Stimulated activated CD8-positive, alpha-beta memory T cell treated with anti-CD3 and anti-CD28 coated beads, Interleukin-15, amount 100 ng/mL, for 1 hour (primary cell): ENCODE measurements around the gene AHSA1.
"Not testable (repeated sequence)": the region's sequence is repeated elsewhere in the genome, so short reads cannot be mapped to it uniquely, and the experiment has no call there.

Experiments
- DNase-seq: peaks from one replicate; pipeline ENCODE4 v3.0.0-alpha.2; 2020; ENCODE audit warnings: low read depth

Gene AHSA1

GRCh38 chr14:77457522-77458248 lies at the start of gene AHSA1, which contains the start of gene VIPAS39:
TSS of gene AHSA1 (plus strand) at chr14:77458093. CDS start at chr14:77458190, 97 bp downstream.
TSS of gene VIPAS39 (minus strand) at chr14:77457601. CDS start at chr14:77454102, 3,499 bp downstream.
- peak; percentile 86 for DNase-seq

DNA sequence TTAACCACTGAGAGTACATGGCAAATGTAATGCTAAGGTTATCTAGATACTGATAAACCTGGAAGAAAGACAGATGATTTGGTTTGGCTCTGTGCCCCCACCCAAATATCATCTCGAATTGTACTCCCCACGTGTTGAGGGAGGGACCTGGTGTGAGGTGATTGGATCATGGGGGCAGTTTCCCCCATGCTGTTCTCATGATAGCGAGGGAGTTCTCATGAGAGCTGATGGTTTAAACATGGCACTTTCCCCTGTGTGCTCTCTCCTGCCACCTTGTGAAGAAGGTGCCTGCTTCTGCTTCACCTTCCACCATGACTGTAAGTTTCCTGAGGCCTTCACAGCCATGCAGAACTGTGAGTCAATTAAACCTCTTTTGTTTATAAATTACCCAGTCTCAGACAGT lies 48.8 kb upstream of the AHSA1 start:
- no peak for DNase-seq

DNA sequence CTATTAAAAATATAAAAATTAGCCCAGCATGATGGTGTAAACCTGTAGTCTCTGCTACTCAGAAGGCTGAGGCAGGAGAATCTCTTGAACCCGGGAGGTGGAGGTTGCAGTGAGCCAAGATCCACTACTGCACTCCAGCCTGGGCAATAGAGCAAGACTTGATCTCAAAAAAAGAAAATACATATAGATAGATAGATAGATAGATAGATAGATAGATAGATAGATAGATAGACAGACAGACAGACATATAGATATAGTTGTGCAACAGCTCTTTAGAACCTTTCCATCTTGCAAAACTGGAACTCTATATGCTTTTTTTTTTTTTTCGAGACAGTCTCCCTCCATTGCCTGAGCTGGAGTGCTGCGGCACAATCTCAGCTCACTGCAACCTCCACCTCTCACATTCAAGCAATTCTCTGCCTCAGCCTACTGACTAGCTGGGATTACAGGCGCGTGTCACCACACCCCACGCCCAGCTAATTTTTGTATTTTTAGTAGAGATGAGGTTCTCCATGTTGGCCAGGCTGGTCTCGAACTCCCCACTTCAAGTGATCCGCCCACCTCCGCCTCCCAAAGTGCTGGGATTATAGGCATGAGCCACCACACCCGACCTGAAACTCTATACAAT lies 42.4 kb upstream of the AHSA1 start:
- not testable (repeated sequence) for DNase-seq

DNA sequence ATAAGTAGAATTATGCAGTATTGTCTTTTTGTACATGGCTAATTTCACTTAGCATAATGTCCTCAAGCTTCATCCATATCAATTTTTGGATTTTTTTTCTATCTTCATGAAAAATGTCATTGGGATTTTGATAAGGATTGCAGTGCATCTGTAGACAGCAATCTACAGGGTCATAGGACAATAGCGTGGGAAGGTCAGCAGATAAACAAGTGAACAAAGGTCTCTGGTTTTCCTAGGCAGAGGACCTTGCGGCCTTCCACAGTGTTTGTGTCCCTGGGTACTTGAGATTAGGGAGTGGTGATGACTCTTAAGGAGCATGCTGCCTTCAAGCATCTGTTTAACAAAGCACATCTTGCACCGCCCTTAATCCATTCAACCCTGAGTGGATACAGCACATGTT lies 41.8 kb upstream of the AHSA1 start:
- not testable (repeated sequence) for DNase-seq

DNA sequence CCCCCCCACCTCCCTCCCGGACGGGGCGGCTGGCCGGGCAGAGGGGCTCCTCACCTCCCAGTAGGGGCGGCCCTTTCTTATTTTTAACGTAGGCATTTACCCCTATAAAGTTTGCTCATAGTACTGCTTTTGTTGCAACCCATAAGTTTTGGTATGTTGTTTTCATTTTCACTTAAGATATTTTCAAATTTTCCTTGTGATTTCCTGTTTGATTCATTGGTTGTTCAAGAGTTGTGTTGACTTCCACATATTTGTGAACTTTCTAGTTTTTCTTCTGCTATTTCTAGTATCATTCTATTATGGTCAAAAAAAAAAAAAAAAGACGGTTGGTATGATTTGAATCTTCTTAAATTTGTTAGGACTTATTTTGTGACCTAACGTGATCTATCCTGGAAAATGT lies 41.1 kb upstream of the AHSA1 start:
- DNase-seq, result no peak

GRCh38 chr14:77421201-77421600 lies 36.7 kb upstream of the AHSA1 start:
- no peak for DNase-seq

DNA sequence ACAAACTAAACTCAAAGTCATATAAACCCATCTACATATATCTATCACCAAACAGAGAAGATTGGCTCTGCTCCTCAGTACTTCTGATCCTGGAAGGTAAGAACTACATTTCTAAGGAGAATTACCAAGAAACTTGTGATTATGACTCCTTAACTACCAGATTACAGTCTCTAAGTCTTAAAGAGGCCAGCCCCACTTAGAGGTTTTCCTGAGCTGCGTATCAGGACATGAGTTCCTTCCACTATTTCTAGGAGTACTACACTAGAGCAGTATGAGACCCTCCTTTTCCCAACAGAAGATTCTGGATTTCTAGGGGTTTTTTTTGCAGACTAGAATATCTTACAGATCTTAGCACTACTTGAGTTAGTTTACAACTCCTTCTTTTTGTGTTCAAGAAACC lies 34.5 kb upstream of the AHSA1 start, which contains the start of gene NOXRED1:
TSS of gene NOXRED1 (minus strand) at position 101 of the 400 bp plus-strand sequence. CDS start 634 bp downstream, outside the sequence.
- DNase-seq, result no peak

GRCh38 chr14:77424862-77425261 lies 33.0 kb upstream of the AHSA1 start:
- DNase-seq, result no peak

- no peak for DNase-seq
Measured at GRCh38 chr14:77426396-77426795, 31.5 kb upstream of the AHSA1 start.

DNA sequence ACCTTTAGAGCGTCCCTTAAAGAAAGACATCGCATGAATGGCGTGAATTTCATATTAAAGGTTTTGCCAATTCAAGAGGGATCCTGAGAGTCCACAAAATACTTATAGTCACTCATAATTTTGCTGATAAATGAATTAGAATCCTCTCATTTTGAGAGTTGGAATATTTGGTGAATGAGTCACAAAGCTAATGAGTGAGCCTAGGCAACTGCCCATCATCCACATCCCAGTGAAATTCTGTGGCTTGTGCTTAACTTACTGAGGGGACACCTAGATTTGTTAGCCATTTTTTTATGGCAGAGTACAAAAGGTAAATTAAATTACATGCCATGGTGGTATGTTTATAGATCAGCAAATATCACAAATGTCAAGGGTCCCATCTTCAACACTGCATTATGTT lies 21.9 kb upstream of the AHSA1 start:
- no peak for DNase-seq

GRCh38 chr14:77438596-77438995 lies 19.3 kb upstream of the AHSA1 start:
- no peak for DNase-seq

- no peak for DNase-seq
Measured at GRCh38 chr14:77439861-77440260, 18.0 kb upstream of the AHSA1 start.

GRCh38 chr14:77442196-77442595 lies 15.7 kb upstream of the AHSA1 start:
- no peak for DNase-seq

GRCh38 chr14:77455966-77456640 lies 1.8 kb upstream of the AHSA1 start:
- DNase-seq, result no peak

DNA sequence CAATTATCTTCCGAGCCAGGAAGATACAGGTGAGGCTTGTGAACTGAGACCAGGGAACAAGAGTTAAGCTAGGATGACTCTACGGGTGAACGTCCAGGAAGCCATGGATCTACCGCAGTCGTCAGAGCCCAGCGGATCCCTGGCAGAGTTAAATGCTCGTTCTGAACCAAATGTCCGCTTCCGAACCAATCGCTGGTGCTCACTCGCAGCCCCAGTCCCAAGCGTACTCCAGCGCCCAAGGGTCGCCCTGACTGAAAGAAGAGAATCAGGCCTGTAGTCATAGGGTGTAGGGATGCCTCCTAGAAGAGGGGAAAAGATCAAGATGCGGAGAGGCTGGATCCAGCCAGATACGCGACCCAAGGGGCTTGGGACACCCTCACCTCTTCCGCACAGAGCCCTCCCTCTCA lies 775 bp upstream of the AHSA1 start:
- DNase-seq, result no peak

DNA sequence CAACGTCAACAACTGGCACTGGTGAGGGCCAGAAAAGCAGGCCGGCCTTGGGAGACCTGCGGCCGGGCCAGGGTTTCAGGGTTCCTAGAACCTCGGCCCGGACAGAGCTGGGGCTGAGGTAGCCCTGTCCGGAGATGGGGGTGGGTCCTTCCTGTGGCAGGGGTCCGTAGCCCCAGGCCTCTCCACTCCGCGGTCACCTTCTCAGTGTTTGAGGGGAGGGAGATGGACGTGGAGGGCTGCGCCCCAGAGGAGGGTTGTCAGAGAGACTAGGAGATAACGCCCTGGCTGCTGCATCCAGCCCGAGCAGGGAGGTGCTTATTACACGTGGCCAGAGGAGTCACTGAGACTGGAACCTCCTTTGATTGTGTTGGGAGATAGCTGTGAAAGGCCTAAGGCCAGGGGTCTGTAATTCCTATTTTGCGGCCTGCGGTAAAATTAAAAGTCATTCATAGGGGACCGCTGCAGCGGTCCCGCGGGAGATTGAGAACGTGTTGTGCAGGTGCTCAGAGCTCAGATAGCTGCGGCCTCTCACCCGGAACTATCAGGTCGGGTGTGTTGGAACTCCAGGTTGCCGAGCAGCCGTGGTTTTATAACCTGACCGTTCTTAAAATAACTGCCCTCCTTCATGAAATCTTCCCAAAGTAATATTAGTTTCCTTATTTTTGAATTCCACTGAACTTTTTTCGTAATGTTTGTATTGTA lies 507 bp downstream of the AHSA1 start:
- no peak for DNase-seq

DNA sequence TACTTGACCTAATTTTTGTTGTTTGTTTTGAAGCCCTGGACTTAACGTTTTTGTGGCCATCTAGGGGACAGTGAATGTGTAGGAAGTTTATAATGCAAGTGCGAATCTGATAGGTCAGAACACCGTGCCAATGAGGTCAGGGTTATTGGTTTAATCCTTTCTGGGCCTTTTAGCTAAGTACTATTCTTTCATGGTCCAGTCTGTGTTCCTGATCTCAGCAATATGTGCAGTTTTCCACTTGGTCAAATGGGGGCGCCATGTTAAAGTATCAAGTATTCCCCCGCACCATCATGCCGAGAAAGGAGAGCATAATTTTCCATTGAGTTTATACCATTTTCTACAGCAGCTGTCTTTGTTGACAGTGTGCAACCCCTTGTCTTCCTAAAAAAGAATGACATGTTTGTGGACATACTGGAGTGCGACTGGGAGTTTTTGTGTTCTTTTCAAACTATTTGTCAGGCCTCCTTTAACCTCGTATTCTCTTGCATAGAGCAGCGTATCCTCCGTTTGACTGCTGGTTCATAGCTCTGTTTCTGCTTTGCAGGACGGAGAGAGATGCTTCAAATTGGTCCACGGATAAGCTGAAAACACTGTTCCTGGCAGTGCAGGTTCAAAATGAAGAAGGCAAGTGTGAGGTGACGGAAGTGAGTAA lies 1.3 kb downstream of the AHSA1 start:
- peak; percentile 34 for DNase-seq

DNA sequence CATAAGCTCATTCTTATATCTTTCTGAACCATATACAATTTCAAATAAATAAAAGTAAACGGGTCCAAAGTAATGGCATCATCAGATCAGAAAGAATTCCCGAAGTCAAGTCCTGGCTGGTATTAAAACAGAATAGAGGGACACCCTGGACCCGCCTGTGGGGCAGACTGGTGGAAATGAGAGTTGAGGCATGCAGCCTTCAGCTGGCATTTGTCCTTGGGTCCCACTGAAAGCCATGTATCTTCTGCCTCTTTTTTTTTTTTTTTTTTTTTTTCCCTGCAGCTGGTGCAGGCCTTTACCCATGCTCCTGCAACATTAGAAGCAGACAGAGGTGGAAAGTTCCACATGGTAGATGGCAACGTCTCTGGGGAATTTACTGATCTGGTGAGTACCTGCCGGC lies 9.9 kb downstream of the AHSA1 start:
- no peak for DNase-seq

GRCh38 chr14:77469067-77469505 lies 11.2 kb downstream of the AHSA1 start:
- no peak for DNase-seq

- no peak for DNase-seq
Measured at GRCh38 chr14:77469539-77469938, 11.6 kb downstream of the AHSA1 start.

GRCh38 chr14:77470224-77470870 lies 12.5 kb downstream of the AHSA1 start:
- DNase-seq, result no peak
